NOMO-1 treated with dmso at 0.1 percent for 144 hours (cell line): ENCODE measurements around the gene MAST4.

Source experiments
- DNase-seq: peaks from one replicate; lab custom pipeline; 2025; ENCODE audit not compliant: unreplicated experiment; lab: John Stamatoyannopoulos, UW

Gene MAST4

DNA sequence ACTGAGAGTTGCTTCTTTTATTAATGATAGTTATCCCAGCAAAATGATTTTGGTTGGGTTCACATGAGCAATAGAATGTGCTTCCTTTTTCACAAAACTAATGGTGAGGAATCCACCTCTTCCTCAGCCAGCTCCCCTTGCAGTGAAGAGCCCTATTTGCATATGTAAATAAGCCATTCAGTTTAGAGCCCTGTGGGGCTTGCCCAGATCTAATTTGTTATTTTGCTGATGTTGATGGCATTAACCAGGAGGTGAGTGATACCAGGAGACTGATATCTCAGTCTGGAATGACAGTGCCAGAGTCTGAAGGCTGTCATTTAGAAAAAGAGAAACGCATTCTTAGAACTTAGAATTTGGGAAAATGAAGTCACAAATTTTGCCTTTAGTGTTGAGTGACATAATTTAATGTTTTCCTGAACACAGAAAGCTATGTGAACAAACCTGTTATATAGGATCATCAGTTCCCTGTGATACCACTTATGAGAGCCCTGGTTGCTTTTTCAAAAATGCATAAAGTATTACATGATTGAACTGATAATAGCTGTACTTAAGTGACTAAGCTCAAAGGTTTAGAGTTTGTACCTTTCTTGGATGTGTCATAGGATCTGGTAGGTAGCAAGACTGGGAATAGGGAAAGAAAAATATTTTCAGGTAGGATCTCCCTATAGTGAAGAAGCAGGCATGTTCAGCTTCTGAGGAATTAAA is 271.6 kb downstream of the MAST4 start:
- DNase-seq: no peak

DNA sequence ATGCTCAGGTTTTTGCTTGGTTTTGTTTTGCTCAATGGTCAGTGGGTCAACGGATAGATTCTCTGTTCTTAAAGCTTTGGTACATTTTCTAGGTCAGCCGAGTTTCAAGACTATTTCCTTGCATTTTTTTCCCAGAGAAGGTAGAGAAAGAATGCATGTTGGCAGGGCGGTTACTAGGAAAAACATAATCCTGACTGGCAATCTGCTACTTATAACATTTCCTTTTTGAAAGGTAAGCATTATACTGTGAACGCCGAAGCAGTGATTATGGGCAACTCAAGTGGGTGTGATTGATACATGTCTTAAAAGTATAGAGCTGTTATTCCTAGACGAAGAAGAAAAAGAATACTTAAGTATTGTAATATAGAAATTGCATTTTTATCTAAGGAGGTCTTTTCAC is 273.2 kb downstream of the MAST4 start:
- DNase-seq: no peak

DNA sequence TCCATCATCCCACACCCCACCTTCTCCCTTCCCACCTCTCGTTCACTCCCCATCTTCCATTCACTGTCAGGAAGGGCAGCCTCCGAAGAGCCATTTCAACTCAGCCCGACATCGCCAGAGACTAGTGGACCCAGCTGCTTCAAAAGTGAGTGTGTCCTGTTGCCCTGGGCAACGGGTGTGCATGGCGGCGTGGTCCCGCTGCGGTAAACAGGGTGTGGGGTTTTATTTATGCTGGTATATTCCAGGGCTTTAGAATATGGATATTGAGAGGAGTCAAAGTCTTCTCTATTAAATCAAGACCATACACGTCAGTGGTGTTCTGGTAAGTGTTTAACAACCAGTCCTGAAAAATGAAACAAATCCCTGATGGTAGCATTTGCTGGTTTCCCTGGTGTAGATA is 274.5 kb downstream of the MAST4 start:
- DNase-seq: no peak

DNA sequence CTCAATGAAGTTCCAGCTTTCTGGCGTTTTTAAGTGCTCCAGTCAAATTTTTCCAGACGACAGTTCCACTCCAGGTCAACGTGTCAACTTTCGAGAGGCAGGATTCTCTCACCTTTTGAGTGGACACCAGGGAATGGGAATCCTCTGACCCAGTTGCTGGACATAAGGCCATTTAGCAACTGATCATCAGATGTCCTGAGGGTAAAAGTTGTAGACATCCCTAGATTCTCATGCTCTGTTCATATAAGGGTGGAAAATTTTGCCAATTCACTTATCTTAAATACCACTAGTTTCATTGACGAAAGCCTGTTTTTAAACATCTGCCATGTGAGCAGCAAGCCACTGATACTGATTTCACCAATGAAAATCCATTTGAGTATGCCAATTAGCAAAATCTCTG is 275.5 kb downstream of the MAST4 start:
- no peak for DNase-seq

DNA sequence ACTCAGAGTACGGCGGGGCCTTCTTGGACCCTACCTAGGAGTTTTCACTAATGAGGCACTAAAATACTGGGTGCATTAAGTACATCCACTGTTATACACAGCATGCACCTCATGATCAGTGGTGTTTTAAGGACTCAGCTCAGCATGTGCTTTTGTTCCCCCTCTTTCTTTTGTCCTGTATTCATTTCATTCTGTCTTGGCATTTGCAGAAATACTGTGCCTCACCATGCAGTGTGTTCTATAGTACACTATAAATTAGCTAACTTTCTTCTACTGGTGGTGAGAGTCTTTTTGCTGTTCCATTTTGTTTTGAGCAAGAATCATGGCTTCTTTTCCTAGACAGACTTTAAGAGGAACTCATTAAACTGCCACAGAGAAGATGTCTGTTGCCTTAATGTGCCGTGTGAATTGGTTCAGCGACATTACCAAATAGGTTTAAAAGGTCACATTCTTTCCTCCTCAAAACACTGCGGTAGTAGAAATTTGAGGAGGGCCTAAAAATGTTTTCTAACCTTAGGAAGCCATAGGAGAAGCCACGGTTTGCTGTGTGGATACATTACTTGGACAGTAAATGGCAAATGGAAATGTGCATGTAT is 276.6 kb downstream of the MAST4 start:
- no peak for DNase-seq

DNA sequence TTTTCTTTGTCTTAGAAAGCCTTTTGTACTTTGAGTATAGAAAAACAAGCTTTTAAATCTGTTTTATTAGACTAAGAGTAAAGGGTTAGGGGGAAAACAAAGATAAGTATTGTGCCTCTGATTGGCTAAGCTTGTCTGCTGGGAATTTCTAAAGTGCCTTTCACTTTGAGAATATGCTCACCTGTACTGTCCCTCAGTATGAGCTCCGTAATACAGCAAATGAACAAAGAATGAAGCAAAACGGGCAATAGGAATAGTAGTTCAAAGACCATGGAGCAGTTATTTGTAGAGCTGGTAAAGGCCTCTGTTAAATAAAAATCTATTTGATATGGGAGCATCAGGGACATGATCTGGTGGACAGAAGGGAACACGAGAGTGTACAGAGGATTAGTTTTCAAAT is 277.8 kb downstream of the MAST4 start:
- no peak for DNase-seq

DNA sequence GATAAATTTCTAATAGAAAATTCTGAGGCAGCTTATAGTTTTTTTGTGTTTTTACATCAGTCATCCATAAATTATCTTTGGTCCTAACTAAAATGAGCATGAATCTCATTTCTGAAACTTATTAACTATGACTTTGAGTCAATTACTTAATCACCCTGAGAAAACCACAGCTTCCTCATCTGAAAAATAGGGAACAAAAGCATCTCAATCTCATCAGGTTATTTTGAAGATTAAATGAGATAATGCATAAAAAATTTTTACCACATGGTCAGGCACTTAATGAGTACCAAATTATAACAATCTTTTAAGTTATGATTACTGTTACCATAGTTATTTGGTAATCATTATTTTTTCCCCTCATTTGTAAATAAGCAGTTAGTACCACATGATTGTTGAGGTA is 279.1 kb downstream of the MAST4 start:
- peak; percentile 36 for DNase-seq

DNA sequence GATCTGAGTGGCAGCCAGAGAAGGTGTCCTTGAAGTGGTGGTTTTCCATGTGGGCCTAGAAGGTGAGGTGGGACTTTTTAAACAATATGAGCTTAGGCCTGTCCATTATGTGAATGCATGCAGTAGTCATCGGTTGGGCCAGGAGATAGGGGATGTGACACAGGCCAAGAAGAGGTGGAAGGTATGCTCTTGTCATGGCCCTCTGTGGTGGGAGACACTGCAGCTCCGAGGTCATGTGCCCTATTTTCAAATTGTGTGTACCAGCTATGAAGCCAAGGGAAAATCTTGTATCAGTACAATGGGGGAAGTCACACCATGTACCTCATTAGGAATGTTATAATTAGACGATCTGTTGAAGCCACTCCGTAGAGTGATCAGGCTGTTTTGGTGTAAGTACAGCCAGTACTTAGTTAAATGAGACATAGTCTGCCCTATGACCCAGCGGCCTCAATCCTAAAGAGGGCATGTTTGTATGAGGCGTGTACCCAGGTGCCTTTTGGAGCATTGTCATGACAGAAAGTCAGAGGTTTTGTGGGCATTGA is 280.1 kb downstream of the MAST4 start:
- DNase-seq: no peak

DNA sequence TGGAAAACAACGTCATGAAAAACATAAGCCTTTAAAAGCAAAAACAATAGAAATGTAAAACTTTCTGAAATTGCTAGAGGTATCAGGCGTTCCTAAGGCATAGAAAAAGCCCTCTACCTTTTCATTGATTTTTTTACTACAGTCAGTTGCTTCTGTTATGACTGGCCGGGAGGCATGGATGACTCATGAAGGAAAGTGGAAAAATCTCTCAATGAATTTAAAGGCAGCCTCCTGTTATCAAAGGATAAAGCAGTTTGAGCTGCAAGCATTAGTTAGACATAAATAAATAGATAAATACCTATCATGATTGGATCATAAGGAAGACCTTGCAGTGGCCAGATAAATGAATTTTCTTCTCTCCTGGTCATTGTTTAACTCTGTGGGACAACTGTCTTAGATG is 281.6 kb downstream of the MAST4 start:
- DNase-seq: no peak

DNA sequence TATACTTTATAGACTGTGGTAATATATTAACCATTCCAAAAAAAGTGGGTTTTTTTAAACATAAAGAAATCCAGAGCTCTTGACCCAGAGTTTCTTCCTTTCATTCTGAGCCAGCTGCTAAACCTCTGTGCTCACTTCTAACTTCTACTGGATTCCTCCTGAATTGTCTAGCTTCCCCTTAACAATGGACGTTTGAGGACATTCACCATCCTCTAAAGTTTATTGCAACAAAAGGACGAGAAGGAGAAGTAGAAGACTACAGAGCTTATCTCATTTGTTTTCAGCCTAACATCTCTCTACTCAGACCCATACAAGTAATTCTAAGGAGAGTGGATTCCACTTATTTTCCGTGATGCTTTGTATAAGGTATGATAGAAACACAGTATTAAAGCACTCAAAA is 284.2 kb downstream of the MAST4 start:
- no peak for DNase-seq

DNA sequence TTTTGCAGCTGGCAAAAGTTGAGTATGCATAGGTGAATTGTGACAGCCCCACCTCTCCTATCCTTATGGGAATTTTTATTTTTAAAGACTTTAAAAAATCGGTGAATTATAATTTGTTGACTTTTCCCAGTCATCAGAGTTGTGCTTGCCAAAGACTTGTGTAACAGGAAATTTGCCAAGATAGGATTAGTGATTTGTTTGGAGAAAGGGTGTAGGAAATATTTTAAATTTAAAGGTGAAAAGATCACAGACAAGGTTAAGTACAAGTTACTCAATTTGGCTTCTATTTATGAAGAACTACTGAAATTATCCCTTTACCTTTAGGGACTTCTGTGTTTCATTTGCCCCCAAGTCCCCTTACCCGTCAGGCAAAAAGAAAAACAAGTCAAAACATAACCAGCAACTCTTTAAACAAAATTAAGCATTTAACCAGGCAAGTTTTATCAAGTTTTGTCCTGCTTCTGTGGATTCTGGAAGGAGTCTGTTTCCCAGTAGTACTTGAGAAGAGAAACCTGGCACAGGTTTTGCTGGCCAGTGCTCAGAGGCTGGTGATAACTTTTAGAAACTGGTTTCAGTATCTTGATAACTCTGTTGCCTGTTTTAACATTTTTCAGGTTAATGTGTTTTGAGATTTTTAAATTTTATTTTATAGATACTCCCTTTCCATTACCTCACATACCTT is 285.4 kb downstream of the MAST4 start:
- DNase-seq: no peak

DNA sequence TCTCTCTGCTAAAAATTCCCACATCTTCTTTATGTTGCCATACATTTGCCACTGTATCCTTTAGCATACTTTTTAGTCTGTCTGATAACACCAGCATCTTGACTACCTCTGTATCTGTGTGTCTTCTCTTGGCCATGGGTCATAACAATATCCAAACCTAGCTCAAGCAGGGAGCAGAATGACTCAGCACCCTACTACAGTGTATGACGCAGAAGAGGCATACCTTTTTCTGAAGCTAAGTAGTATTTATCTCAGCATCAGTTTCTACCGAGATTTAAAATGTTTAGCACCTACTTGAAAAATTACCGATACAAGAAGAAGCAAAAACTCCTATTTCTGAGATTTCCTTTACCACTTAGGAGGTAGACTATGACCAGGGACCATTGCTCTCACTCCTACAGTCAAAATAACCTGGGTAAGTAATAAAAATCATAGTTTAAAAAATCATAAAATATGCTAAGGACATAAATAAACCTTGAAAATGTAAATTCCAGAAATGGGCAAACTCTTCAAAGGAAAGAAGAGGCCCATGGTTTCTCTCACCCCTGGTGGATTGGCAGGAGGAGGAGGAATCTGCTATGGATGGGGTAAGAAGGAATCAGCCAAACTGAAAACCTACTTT is 286.5 kb downstream of the MAST4 start:
- DNase-seq: no peak

DNA sequence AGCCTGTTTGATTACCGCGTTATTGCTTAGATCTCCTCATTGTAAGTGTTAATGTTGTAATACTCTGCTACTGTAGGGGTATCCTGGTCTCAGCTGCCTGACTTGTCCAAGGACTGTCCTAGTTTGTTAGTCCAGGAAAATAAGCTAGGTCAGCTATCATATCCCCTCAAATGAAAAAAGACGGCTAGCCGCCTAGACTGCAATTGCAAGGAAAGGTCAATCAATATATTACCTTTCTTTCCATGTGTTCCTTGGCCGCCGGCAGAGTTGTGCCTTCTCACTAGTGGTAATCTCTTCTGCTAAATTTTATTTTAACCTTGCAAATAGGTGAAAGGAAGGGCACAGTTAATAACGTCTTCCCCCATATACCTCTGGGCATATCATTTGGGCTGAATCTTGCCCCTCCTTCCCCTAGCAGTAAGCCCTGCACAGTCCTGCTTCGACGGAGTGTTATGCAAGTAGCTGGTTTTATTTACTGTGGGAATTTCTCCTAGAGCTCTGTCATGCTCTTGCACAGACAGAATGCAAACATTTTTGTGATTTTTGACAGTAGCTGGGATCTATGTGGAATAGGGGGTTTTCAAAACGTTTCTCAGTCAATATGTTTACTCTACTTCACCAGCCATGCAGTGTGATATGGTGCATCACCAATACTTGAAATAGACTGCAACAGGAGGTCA is 288.5 kb downstream of the MAST4 start:
- DNase-seq: no peak

DNA sequence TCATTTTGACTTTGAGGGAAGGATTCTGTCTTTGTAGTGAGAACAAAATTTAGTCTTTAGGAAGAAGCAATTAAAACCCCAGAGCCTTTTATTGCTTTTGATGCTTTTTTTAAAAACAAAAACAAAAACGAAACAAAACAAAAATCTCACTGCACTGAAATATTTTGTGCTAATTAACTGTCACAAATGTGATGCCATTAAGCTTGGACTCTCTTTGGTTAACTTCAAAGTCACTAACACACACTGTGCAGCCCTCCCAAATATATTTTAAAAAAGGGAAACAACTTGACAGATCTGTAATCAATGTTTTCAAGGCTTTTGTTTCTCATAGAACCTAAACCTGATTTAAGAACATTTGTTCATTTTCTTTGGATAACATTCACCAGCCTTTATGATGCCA is 290.7 kb downstream of the MAST4 start:
- DNase-seq: no peak

DNA sequence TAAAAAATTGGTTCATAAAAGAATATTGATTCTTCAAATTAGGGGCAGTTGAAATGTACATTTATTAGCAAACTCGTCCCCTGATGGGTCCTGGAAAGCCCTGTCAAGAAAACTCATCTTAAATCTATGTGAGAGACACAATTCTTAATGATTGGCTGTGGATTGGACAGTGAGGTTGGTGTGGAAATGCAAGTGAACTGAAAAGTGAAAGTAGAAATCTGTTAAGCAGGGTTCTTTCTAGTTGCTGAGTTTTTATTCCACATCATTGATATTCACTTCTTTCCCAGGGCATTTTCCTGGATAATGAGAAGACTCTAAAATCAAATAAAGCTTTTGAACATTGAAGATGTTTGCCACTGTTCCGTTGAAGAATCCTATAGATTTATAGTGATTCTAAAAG is 292.4 kb downstream of the MAST4 start:
- no peak for DNase-seq

DNA sequence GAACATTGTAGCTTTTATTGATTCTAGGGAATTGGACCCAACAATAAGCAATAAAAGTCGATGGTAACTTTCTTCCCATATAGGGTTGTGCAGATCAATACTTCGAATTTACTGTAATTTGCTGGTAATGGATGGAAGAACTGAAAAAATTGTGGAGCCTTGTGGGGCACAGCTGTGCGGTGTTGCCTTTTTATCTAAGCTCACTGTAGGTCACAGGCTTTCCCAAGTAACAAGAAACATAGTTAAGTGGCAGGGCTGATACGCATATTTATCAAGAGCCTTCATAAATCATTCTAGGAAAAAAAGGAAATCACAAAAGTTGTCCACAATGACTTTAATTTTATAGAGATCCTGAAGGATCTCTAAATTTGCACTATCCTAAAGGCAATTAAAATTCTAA is 292.9 kb downstream of the MAST4 start:
- no peak for DNase-seq

DNA sequence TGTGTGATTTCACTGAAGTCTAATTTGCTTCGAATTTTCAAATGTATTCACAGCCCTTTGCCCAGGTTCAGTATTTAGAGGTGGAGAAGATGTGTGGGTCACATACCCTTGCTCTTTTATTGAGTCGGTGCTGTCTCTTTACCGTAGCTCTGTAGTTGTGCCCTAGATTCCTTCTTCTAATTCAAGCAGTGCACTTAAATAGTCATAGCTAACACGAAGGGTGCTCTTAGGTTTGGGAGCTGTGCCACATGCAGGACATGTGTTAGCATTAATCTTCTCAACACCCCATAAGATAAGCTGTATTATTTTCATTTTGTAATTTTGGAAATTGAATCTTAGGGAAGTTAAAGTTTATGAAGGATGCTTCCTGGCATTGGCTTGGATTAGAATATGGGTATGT is 293.3 kb downstream of the MAST4 start:
- DNase-seq: no peak

DNA sequence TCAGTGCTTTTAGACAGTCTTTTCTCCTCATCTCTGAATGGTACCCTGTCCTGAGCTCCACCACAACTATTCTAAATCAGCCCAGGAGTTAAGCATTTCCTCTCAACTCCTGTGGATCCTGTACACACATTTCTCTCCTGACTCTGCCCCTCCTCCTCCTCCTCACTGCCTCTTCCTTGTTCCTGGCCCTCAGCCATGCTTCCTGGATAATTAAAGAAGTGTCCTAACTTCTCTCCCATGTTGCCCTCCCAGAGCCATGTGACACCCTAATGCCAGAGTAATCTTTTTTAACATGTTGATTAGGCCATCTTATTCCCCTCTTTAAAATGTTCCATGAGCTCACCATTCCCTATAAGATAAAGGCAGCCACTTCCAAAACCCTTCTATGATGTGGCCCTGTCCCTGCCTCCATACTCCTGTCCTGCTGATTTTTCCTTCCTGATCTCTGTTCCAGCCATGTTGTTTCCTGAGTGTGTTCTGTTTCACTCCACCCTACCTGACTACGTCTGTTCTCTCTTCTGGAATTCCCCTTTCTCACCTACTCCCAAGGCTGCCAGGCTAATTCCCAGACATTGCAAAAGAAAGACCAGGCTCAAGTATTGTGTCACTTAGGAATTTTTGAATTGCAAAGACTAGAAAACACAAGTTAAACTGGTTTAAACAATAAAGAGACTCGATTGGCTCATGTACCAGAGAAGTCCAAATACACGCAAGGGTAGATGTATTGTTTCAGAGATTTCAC is 295.2 kb downstream of the MAST4 start:
- DNase-seq: no peak

DNA sequence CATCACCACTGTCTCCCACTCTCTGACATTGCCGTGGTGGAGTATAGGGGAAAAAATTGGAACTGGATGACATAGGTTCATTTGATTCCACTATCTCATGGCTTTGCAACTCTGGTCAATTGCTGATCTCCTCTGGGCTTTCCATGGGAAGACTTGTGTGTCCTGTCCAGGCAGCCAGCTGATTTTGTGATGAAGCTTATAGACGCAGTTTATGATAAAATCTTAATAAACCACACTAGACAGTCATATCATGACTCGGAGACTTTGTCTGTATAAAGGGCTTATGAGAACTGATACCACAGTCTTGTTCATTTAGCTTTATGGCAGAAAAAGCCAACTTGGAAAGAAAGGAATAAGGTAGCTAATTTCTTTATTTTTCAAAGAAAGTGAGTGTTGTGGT is 296.5 kb downstream of the MAST4 start:
- DNase-seq: no peak

DNA sequence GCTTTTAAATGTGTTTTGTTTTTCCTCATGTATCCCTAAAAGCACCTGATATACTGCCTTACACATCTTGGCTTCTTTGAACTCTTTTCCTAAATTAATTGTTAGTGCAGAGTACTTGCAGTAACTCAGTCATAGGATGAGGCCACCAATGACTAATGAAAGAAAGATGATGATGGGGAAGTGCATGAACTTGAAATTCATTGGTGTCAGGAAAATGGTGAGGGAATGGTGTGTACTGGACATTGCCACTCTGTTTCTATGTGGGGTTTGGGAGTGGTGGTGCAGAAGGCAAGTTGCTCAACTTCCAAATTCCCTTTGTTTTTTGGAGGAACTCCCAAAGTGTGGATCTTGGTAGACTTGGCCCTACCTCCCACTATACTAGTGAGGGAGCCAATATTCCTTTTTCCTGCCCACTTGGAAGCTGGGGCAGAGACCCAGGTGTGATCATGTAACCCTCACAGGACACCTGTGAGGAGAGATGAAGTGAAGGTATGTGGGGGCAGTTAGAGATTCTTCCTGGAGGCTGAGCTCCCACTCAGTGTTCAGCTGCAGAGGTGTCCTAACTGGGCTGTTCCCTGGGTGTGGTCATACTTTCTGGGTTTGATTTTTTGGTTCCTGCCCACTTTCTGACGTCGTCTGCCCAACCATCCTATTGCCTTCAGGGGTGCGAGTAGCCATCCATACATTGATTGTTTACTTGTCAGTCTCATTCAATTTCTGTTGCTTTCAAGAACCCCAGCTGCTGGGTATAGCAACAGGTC is 298.5 kb downstream of the MAST4 start:
- DNase-seq: no peak
